HEK293 (cell line): Measurements from ENCODE around the gene HHLA2.
"Not testable (repeated sequence)": the region's sequence is repeated elsewhere in the genome, so short reads cannot be mapped to it uniquely, and the experiment has no call there.

Source experiments
- CTCF ChIA-PET: fragments of 350-600 bp; formaldehyde crosslinking; extraction: SDS; loops from one replicate; lab custom pipeline; 2021; ENCODE audit warnings: antibody characterized with exemption; lab: Yijun Ruan, JAX
- POLR2A ChIA-PET: fragments of 300-600 bp; formaldehyde crosslinking; extraction: SDS; loops from one replicate; lab custom pipeline; 2020; ENCODE audit warnings: antibody characterized with exemption, inconsistent platforms; lab: Yijun Ruan, JAX
- H3K27ac ChIP-seq: fragments of 200-500 bp; sonication (Bioruptor generic); 2 replicates; pipeline ENCODE4 v1.5.1; 2014; ENCODE audit warnings: low read depth, low read length, control low read depth, inconsistent platforms; ENCODE audit errors: extremely low read depth
- H3K36me3 ChIP-seq, 2 experiments: fragments of 200-500 bp in 1 of 2; sonication (Bioruptor generic) in 1 of 2; 1 replicate in 1 of 2; 2 replicates in 1 of 2; pipeline ENCODE4 v1.5.1; 2014 to 2017; ENCODE audit warnings: inconsistent platforms in 2 of 2, low read length in 2 of 2; ENCODE audit not compliant: control insufficient read depth in 2 of 2, insufficient read depth in 1 of 2
- H3K4me1 ChIP-seq: fragments of 200-500 bp; sonication (Bioruptor generic); 2 replicates; pipeline ENCODE4 v1.5.1; 2014; ENCODE audit warnings: mild to moderate bottlenecking, low read length, inconsistent platforms; ENCODE audit not compliant: control insufficient read depth, insufficient read depth
- H3K4me3 ChIP-seq: 2 replicates; pipeline ENCODE4 v1.5.1; 2011; ENCODE audit warnings: low read depth, mild to moderate bottlenecking, control low read depth, low read length, moderate library complexity
- H3K9me3 ChIP-seq: fragments of 200-500 bp; sonication (Bioruptor generic); 2 replicates; pipeline ENCODE4 v1.5.1; 2014; ENCODE audit warnings: low read depth, low read length, inconsistent platforms; ENCODE audit not compliant: control insufficient read depth, insufficient read depth
- GLI4 ChIP-seq: fragments of 450-650 bp; formaldehyde crosslinking; IDR thresholded peaks from 2 replicates; pipeline ENCODE4 v1.5.1; 2016; ENCODE audit warnings: missing biosample characterization, missing genetic modification characterization
- HOXA7 ChIP-seq: sonication (generic); formaldehyde crosslinking; IDR thresholded peaks from 2 replicates; pipeline ENCODE4 v1.8.1; 2022; ENCODE audit warnings: missing genetic modification reagents, borderline replicate concordance
- OSR2 ChIP-seq: fragments of 450-650 bp; formaldehyde crosslinking; IDR thresholded peaks from 2 replicates; pipeline ENCODE4 v1.5.1; 2016; ENCODE audit warnings: missing biosample characterization, missing genetic modification characterization
- RBAK ChIP-seq: fragments of 450-650 bp; formaldehyde crosslinking; IDR thresholded peaks from 2 replicates; pipeline ENCODE4 v1.5.1; 2016; ENCODE audit warnings: missing biosample characterization, missing genetic modification characterization
- SP7 ChIP-seq: fragments of 450-650 bp; formaldehyde crosslinking; IDR thresholded peaks from 2 replicates; pipeline ENCODE4 v1.5.1; 2016; ENCODE audit warnings: missing biosample characterization, missing genetic modification characterization
- ZBTB8A ChIP-seq: fragments of 450-650 bp; formaldehyde crosslinking; IDR thresholded peaks from 2 replicates; pipeline ENCODE4 v1.5.1; 2016; ENCODE audit warnings: missing biosample characterization, missing genetic modification characterization
- ZEB2 ChIP-seq: fragments of 450-650 bp; formaldehyde crosslinking; IDR thresholded peaks from 2 replicates; pipeline ENCODE4 v1.5.1; 2016; ENCODE audit warnings: missing biosample characterization, missing genetic modification characterization
- ZFP3 ChIP-seq: fragments of 450-650 bp; formaldehyde crosslinking; IDR thresholded peaks from 2 replicates; pipeline ENCODE4 v1.5.1; 2016; ENCODE audit warnings: low read depth, missing biosample characterization, missing genetic modification characterization
- ZNF10 ChIP-seq: fragments of 450-650 bp; formaldehyde crosslinking; IDR thresholded peaks from 2 replicates; pipeline ENCODE4 v1.5.1; 2017; ENCODE audit warnings: missing biosample characterization, missing genetic modification characterization
- ZNF24 ChIP-seq: fragments of 450-650 bp; formaldehyde crosslinking; IDR thresholded peaks from 2 replicates; pipeline ENCODE4 v1.5.1; 2016; ENCODE audit warnings: missing biosample characterization, missing genetic modification characterization
- ZNF324 ChIP-seq: fragments of 450-650 bp; formaldehyde crosslinking; IDR thresholded peaks from 2 replicates; pipeline ENCODE4 v1.5.1; 2016; ENCODE audit warnings: missing biosample characterization, missing genetic modification characterization
- ZNF518A ChIP-seq: fragments of 450-650 bp; formaldehyde crosslinking; conservative IDR thresholded peaks from 2 replicates; pipeline ENCODE4 v1.5.1; 2016; ENCODE audit warnings: low read depth, missing biosample characterization, missing genetic modification characterization
- ZNF645 ChIP-seq: fragments of 450-650 bp; formaldehyde crosslinking; IDR thresholded peaks from 2 replicates; pipeline ENCODE4; 2016; ENCODE audit warnings: missing biosample characterization, missing genetic modification characterization
- ZNF654 ChIP-seq: fragments of 450-650 bp; formaldehyde crosslinking; IDR thresholded peaks from 2 replicates; pipeline ENCODE4 v1.5.1; 2016; ENCODE audit warnings: low read depth, missing biosample characterization, missing genetic modification characterization
- ZNF747 ChIP-seq: fragments of 450-650 bp; formaldehyde crosslinking; IDR thresholded peaks from 2 replicates; pipeline ENCODE4 v1.5.1; 2016; ENCODE audit warnings: missing biosample characterization, missing genetic modification characterization
- ZNF776 ChIP-seq: fragments of 450-650 bp; formaldehyde crosslinking; IDR thresholded peaks from 2 replicates; pipeline ENCODE4 v1.5.0; 2017; ENCODE audit warnings: missing biosample characterization, missing genetic modification characterization, borderline replicate concordance
- ZNF791 ChIP-seq: fragments of 450-650 bp; formaldehyde crosslinking; IDR thresholded peaks from 2 replicates; pipeline ENCODE4 v1.5.1; 2016; ENCODE audit warnings: missing biosample characterization, missing genetic modification characterization
- ZSCAN4 ChIP-seq: fragments of 450-650 bp; formaldehyde crosslinking; IDR thresholded peaks from 2 replicates; pipeline ENCODE4 v1.5.1; 2017; ENCODE audit warnings: missing biosample characterization, missing genetic modification characterization
- TF ChIP-seq, protein P1 (sequence below): fragments of 450-650 bp; formaldehyde crosslinking; IDR thresholded peaks from 2 replicates; pipeline ENCODE4 v1.5.1; 2016; ENCODE audit warnings: missing biosample characterization, missing genetic modification characterization
- TF ChIP-seq, protein P2 (sequence below): fragments of 450-650 bp; formaldehyde crosslinking; IDR thresholded peaks from 2 replicates; pipeline ENCODE4 v1.5.1; 2016; ENCODE audit warnings: missing biosample characterization, missing genetic modification characterization, low read depth
- TF ChIP-seq, protein P3 (sequence below): fragments of 450-650 bp; formaldehyde crosslinking; IDR thresholded peaks from 2 replicates; pipeline ENCODE4 v1.5.1; 2016; ENCODE audit warnings: missing biosample characterization, missing genetic modification characterization

Gene HHLA2

GRCh38 chr3:108251265-108251664, 45.1 kb upstream of the HHLA2 start (continued):
- no peak for TF ChIP-seq ZEB2
- TF ChIP-seq, protein P1, sequence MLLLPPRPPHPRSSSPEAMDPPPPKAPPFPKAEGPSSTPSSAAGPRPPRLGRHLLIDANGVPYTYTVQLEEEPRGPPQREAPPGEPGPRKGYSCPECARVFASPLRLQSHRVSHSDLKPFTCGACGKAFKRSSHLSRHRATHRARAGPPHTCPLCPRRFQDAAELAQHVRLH (tag by site-specific recombination): no peak
- TF ChIP-seq, protein P2, sequence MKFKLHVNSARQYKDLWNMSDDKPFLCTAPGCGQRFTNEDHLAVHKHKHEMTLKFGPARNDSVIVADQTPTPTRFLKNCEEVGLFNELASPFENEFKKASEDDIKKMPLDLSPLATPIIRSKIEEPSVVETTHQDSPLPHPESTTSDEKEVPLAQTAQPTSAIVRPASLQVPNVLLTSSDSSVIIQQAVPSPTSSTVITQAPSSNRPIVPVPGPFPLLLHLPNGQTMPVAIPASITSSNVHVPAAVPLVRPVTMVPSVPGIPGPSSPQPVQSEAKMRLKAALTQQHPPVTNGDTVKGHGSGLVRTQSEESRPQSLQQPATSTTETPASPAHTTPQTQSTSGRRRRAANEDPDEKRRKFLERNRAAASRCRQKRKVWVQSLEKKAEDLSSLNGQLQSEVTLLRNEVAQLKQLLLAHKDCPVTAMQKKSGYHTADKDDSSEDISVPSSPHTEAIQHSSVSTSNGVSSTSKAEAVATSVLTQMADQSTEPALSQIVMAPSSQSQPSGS: no peak

DNA sequence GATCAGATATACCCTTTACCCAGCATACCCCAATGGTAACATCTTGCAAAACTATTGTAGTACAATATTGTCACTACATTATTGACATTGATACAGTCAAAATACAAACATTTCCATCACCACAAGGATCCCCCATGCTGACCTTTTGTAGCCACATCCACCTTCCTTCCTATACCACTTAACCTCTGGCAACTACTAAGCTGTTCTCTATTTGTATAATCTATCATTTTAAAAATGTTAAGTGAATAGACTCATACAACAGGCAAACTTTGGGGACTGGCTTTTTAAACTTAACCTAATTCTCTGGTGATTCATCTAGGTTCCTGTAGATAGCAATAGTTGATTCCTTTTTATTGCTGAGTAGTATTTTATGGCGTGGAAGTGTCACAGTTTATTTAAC, 44.5 kb upstream of the HHLA2 start:
- POLR2A ChIA-PET: no interaction called here
- TF ChIP-seq ZSCAN4 (tag by site-specific recombination) (no peak), ZNF324 (no peak), HOXA7 (no peak), ZNF518A (tag by site-specific recombination) (no peak), SP7 (tag by site-specific recombination) (no peak), ZNF776 (tag by site-specific recombination) (no peak), RBAK (tag by site-specific recombination) (no peak), ZNF10 (no peak), ZNF645 (no peak)
- TF ChIP-seq, protein P3, sequence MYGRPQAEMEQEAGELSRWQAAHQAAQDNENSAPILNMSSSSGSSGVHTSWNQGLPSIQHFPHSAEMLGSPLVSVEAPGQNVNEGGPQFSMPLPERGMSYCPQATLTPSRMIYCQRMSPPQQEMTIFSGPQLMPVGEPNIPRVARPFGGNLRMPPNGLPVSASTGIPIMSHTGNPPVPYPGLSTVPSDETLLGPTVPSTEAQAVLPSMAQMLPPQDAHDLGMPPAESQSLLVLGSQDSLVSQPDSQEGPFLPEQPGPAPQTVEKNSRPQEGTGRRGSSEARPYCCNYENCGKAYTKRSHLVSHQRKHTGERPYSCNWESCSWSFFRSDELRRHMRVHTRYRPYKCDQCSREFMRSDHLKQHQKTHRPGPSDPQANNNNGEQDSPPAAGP: no peak

GRCh38 chr3:108255131-108255530, 41.2 kb upstream of the HHLA2 start:
- Histone ChIP-seq H3K4me1 (no peaks in the 10 kb centered on the region), H3K9me3 (no peaks in the 10 kb centered on the region), H3K36me3 (no peaks in the 10 kb centered on the region), H3K27ac (no peak overlapping the region), H3K4me3 (no peak overlapping the region)
- ChIA-PET POLR2A (no interaction called here), CTCF (no interaction called here)
- TF ChIP-seq ZBTB8A: no peak
- TF ChIP-seq ZFP3 (tag by site-specific recombination): no peak
- no peak for TF ChIP-seq ZNF24 (tag by site-specific recombination)
- no peak for TF ChIP-seq ZNF791 (tag by site-specific recombination)
- TF ChIP-seq ZNF747 (tag by site-specific recombination): no peak
- TF ChIP-seq GLI4 (tag by site-specific recombination): no peak
- no peak for TF ChIP-seq ZNF654
- TF ChIP-seq OSR2 (tag by site-specific recombination): no peak

More for the DNA sequence above, 44.5 kb upstream of the HHLA2 start:
- Histone ChIP-seq H3K36me3 (no peaks in the 10 kb centered on the region), H3K27ac (no peak overlapping the region), H3K4me1 (no peaks in the 10 kb centered on the region), H3K9me3 (no peaks in the 10 kb centered on the region), H3K4me3 (no peak overlapping the region)
- CTCF ChIA-PET: no interaction called here

DNA sequence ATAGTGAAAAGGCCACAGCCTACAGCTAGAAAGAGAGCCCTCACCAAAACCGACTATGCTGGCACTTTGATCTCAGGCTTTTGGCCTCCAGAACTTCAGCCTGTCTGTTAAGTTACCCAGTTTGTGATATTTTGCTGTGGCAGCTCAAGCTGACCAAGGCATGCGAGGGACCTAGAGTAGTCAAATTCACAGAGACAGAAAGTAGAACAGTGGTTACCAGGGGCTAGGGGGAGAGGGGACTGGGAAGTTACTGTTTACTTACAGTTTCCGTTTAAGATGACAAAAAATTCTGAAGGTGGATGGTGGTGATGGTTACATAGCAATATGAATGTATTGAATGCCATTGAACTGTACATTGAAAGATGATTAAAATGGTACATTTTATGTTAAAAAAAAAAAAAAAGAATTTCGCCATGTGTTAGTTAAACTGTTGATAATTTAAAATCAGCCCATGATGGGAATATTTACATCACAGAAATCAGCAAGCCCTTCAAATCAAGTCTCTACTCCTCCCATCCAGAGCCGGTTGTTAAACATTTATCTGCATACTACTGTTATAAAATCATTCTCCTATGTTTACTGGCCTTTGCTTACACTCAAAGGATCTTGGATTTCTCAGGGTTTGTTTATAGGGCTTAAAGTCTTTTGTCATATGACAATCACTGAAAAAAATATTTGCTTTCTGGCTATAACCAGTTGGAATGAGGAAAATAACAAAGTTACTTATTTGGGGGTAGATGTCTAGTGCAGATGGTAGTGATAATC, 31.6 kb upstream of the HHLA2 start:
- H3K36me3 ChIP-seq, POLR2A ChIA-PET, H3K4me3 ChIP-seq, H3K27ac ChIP-seq, H3K4me1 ChIP-seq, H3K9me3 ChIP-seq: not testable (repeated sequence)
- CTCF ChIA-PET: interaction anchor here (0.6 kb wide), 1 partner anchor 472 kb away, joined by 3 read pairs; no protein-coding TSS in a partner anchor
